ENCODE measurements around the gene NPLOC4.
A peak's percentile ranks its signal among the peaks of the same experiment; 100 is the strongest.

The NPLOC4 gene

DNA sequence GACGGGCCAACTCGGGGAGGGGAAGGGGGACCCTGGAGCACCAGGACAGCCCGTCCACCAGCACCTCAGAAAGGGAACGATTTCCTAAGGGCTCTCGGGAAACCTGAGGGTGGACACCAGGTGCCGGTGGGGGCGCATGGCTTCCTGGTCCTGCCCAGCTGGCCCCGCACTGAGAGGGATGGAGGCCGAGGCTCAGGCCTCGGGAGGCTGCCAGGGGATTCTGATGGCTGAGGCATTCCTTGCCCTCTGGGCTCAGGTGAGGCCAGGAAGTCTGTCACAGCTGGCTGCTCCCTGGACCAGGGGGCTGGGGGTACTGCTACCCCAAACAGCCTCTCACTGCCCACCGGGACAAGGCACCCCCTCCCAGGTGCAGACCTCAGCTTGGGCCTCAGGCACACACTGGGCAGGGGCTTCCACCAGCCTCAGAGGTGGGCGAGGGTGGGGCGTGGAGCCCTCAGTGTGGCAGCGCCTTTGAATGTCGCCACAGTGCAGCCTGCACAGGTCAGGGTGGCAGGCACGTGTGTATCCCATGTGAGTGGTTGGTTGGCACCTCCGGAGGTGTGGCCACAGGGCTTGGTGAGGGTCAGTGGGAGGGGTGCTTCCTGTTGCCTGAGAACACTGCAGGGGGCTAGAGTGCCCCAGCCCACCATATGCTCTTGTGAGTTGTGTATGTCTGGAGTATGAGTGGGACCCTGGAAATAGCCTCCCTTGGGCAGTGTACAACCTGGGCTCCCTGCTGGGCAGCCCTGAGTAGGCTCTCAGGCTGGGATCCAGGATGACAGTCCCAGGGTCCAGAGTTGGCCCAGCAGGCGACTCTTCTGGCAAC is 112.7 kb downstream of the NPLOC4 start:
- no peak overlapping the region for H3K4me3 Mint-ChIP-seq
- no peak for DNase-seq
- peaks cover 49% of the 10 kb centered on the region for H3K4me1 Mint-ChIP-seq
- no peaks in the 10 kb centered on the region for H3K36me3 Mint-ChIP-seq (ENCODE audit: low read depth)
- TF ChIP-seq CTCF (IDR thresholded peaks at IDR 0.05) = no peak
- H3K9me3 Mint-ChIP-seq = no peaks in the 10 kb centered on the region
- H3K27ac Mint-ChIP-seq = no peak overlapping the region
- H3K27me3 Mint-ChIP-seq (ENCODE audit: low read depth, poor library complexity) = peaks cover 32% of the 10 kb centered on the region

GRCh38 chr17:81523402-81524038 is 113.4 kb downstream of the NPLOC4 start:
- no peak for DNase-seq
- no peak for TF ChIP-seq CTCF (IDR thresholded peaks at IDR 0.05)
- Mint-ChIP-seq H3K27me3 (ENCODE audit: low read depth, poor library complexity) (peaks cover 35% of the 10 kb centered on the region), H3K9me3 (no peaks in the 10 kb centered on the region), H3K36me3 (ENCODE audit: low read depth) (no peaks in the 10 kb centered on the region), H3K27ac (no peak overlapping the region), H3K4me1 (peaks cover 50% of the 10 kb centered on the region), H3K4me3 (no peak overlapping the region)

- Mint-ChIP-seq H3K27me3 (ENCODE audit: low read depth, poor library complexity) (peaks cover 41% of the 10 kb centered on the region), H3K27ac (peak overlapping the region; percentile 32), H3K36me3 (ENCODE audit: low read depth) (no peaks in the 10 kb centered on the region), H3K4me1 (peaks cover 54% of the 10 kb centered on the region), H3K9me3 (no peaks in the 10 kb centered on the region), H3K4me3 (no peak overlapping the region)
- peak; percentile 85 for DNase-seq
- TF ChIP-seq CTCF (IDR thresholded peaks at IDR 0.05) = peak; percentile 55
These were observed 114.2 kb downstream of the NPLOC4 start for GRCh38 chr17:81522491-81523401.

- no peaks in the 10 kb centered on the region for H3K36me3 Mint-ChIP-seq (ENCODE audit: low read depth)
- no peaks in the 10 kb centered on the region for H3K9me3 Mint-ChIP-seq
- H3K4me1 Mint-ChIP-seq = peaks cover 64% of the 10 kb centered on the region
- no peak overlapping the region for H3K27ac Mint-ChIP-seq
- no peak for DNase-seq
- peak overlapping the region; percentile 42 for H3K4me3 Mint-ChIP-seq
- no peak for TF ChIP-seq CTCF (IDR thresholded peaks at IDR 0.05)
- H3K27me3 Mint-ChIP-seq (ENCODE audit: low read depth, poor library complexity) = peaks cover 41% of the 10 kb centered on the region
These were observed 116.7 kb downstream of the NPLOC4 start for GRCh38 chr17:81520021-81520901.

GRCh38 chr17:81519284-81520020 is 117.5 kb downstream of the NPLOC4 start:
- H3K9me3 Mint-ChIP-seq = no peaks in the 10 kb centered on the region
- H3K27ac Mint-ChIP-seq = no peak overlapping the region
- peak; percentile 37 for TF ChIP-seq CTCF (IDR thresholded peaks at IDR 0.05)
- H3K4me1 Mint-ChIP-seq = peaks cover 60% of the 10 kb centered on the region
- DNase-seq = peak; percentile 56
- peaks cover 41% of the 10 kb centered on the region for H3K27me3 Mint-ChIP-seq (ENCODE audit: low read depth, poor library complexity)
- no peaks in the 10 kb centered on the region for H3K36me3 Mint-ChIP-seq (ENCODE audit: low read depth)
- H3K4me3 Mint-ChIP-seq = peak overlapping the region; percentile 34

All from nephron progenitor cell (in vitro differentiated cells).